ENCODE data around the gene AKAP11.

The AKAP11 gene

GRCh38 chr13:42277618-42278276 is 5.8 kb downstream of the AKAP11 start:
- no peak for DNase-seq (ENCODE audit: extremely low read depth, low read depth)
- TF ChIP-seq CTCF (IDR thresholded peaks at IDR 0.05; ENCODE audit: low read depth, low read length, missing control alignments): no peak
- H3K4me3 ChIP-seq (replicated peaks; ENCODE audit: low read depth, low read length): no peak overlapping the region

- no peak for TF ChIP-seq CTCF (IDR thresholded peaks at IDR 0.05; ENCODE audit: low read depth, low read length, missing control alignments)
- H3K4me3 ChIP-seq (replicated peaks; ENCODE audit: low read depth, low read length): no peak overlapping the region
- DNase-seq (ENCODE audit: extremely low read depth, low read depth): no peak
Measured at GRCh38 chr13:42279080-42279479, 7.1 kb downstream of the AKAP11 start.

- no peak for TF ChIP-seq CTCF (IDR thresholded peaks at IDR 0.05; ENCODE audit: low read depth, low read length, missing control alignments)
Measured at GRCh38 chr13:42279986-42280385, 8.0 kb downstream of the AKAP11 start.

GRCh38 chr13:42280537-42280936 is 8.6 kb downstream of the AKAP11 start:
- TF ChIP-seq CTCF (IDR thresholded peaks at IDR 0.05; ENCODE audit: low read depth, low read length, missing control alignments): no peak
- no peak for DNase-seq (ENCODE audit: extremely low read depth, low read depth)
- H3K4me3 ChIP-seq (replicated peaks; ENCODE audit: low read depth, low read length): no peak overlapping the region

More at GRCh38 chr13:42279986-42280385, 8.0 kb downstream of the AKAP11 start:
- H3K4me3 ChIP-seq (replicated peaks; ENCODE audit: low read depth, low read length): no peak overlapping the region
- no peak for DNase-seq (ENCODE audit: extremely low read depth, low read depth)

GRCh38 chr13:42283574-42283973 is 11.6 kb downstream of the AKAP11 start:
- DNase-seq (ENCODE audit: extremely low read depth, low read depth): no peak
- no peak overlapping the region for H3K4me3 ChIP-seq (replicated peaks; ENCODE audit: low read depth, low read length)
- TF ChIP-seq CTCF (IDR thresholded peaks at IDR 0.05; ENCODE audit: low read depth, low read length, missing control alignments): no peak

GRCh38 chr13:42284068-42284467 is 12.1 kb downstream of the AKAP11 start:
- no peak for TF ChIP-seq CTCF (IDR thresholded peaks at IDR 0.05; ENCODE audit: low read depth, low read length, missing control alignments)
- no peak for DNase-seq (ENCODE audit: extremely low read depth, low read depth)

GRCh38 chr13:42298392-42298791 is 26.4 kb downstream of the AKAP11 start:
- no peak for TF ChIP-seq CTCF (IDR thresholded peaks at IDR 0.05; ENCODE audit: low read depth, low read length, missing control alignments)
- no peak for DNase-seq (ENCODE audit: extremely low read depth, low read depth)
- H3K4me3 ChIP-seq (replicated peaks; ENCODE audit: low read depth, low read length): no peak overlapping the region

More at GRCh38 chr13:42284068-42284467, 12.1 kb downstream of the AKAP11 start:
- no peak overlapping the region for H3K4me3 ChIP-seq (replicated peaks; ENCODE audit: low read depth, low read length)
